ENCODE results near the gene ZCCHC7.
"Not testable (repeated sequence)": the region's sequence is repeated elsewhere in the genome, so short reads cannot be mapped to it uniquely, and the experiment has no call there.

Gene ZCCHC7

GRCh38 chr9:37371565-37372464, 251.4 kb downstream of the ZCCHC7 start:
- no peak for DNase-seq (ENCODE audit: low read depth in 4 of 4, low spot score in 1 of 4)

- no peak for DNase-seq (ENCODE audit: low read depth in 4 of 4, low spot score in 1 of 4)
These were observed 252.5 kb downstream of the ZCCHC7 start for GRCh38 chr9:37372839-37373238.

- DNase-seq (ENCODE audit: low read depth in 4 of 4, low spot score in 1 of 4): no peak
These were observed 253.2 kb downstream of the ZCCHC7 start for GRCh38 chr9:37373621-37374020.

- no peak for DNase-seq (ENCODE audit: low read depth in 4 of 4, low spot score in 1 of 4)
These were observed 254.5 kb downstream of the ZCCHC7 start for GRCh38 chr9:37374892-37375291.

GRCh38 chr9:37377688-37378612, 257.6 kb downstream of the ZCCHC7 start:
- no peak for DNase-seq (ENCODE audit: low read depth in 4 of 4, low spot score in 1 of 4)

GRCh38 chr9:37378613-37379004, 258.2 kb downstream of the ZCCHC7 start:
- DNase-seq (ENCODE audit: low read depth in 4 of 4, low spot score in 1 of 4): no peak

GRCh38 chr9:37379835-37380234, 259.5 kb downstream of the ZCCHC7 start:
- DNase-seq (ENCODE audit: low read depth in 4 of 4, low spot score in 1 of 4): no peak

GRCh38 chr9:37380570-37380969, 260.2 kb downstream of the ZCCHC7 start:
- DNase-seq (ENCODE audit: low read depth in 4 of 4, low spot score in 1 of 4): no peak

GRCh38 chr9:37381094-37381741, 260.8 kb downstream of the ZCCHC7 start:
- DNase-seq (ENCODE audit: low read depth in 4 of 4, low spot score in 1 of 4): no peak

GRCh38 chr9:37382161-37382981, 262.0 kb downstream of the ZCCHC7 start:
- no peak for DNase-seq (ENCODE audit: low read depth in 4 of 4, low spot score in 1 of 4)

- DNase-seq (ENCODE audit: low read depth in 4 of 4, low spot score in 1 of 4): no peak
These were observed 262.6 kb downstream of the ZCCHC7 start for GRCh38 chr9:37382982-37383357.

- no peak for DNase-seq (ENCODE audit: low read depth in 4 of 4, low spot score in 1 of 4)
These were observed 263.0 kb downstream of the ZCCHC7 start for GRCh38 chr9:37383393-37383792.

GRCh38 chr9:37383876-37384746, 263.7 kb downstream of the ZCCHC7 start:
- no peak for DNase-seq (ENCODE audit: low read depth in 4 of 4, low spot score in 1 of 4)

- no peak for DNase-seq (ENCODE audit: low read depth in 4 of 4, low spot score in 1 of 4)
These were observed 264.9 kb downstream of the ZCCHC7 start for GRCh38 chr9:37385286-37385685.

GRCh38 chr9:37386988-37387387, 266.6 kb downstream of the ZCCHC7 start:
- no peak for DNase-seq (ENCODE audit: low read depth in 4 of 4, low spot score in 1 of 4)

- no peak for DNase-seq (ENCODE audit: low read depth in 4 of 4, low spot score in 1 of 4)
These were observed 270.4 kb downstream of the ZCCHC7 start for GRCh38 chr9:37390759-37391158.

- no peak for DNase-seq (ENCODE audit: low read depth in 4 of 4, low spot score in 1 of 4)
These were observed 271.9 kb downstream of the ZCCHC7 start for GRCh38 chr9:37392272-37392671.

GRCh38 chr9:37395229-37395628, 274.9 kb downstream of the ZCCHC7 start:
- DNase-seq (ENCODE audit: low read depth in 4 of 4, low spot score in 1 of 4): no peak

GRCh38 chr9:37395663-37396062, 275.3 kb downstream of the ZCCHC7 start:
- DNase-seq (ENCODE audit: low read depth in 4 of 4, low spot score in 1 of 4): no peak

- DNase-seq (ENCODE audit: low read depth in 4 of 4, low spot score in 1 of 4): not testable (repeated sequence)
These were observed 277.6 kb downstream of the ZCCHC7 start for GRCh38 chr9:37397948-37398347.

Measured in stimulated activated CD4-positive, alpha-beta T cell treated with anti-CD3 and anti-CD28 coated beads, Interleukin-1b, Interleukin-23, amount 100 ng/mL, for 24 hours (primary cell).